Natural killer cell (primary cell): ENCODE measurements around the gene C5AR1. TPM values are rescaled to one million over a fixed set of nuclear protein-coding genes. Genes with fewer than 3 reads are reported as not detected.
"Not testable (repeated sequence)": the region's sequence is repeated elsewhere in the genome, so short reads cannot be mapped to it uniquely, and the experiment has no call there.

ENCODE experiments used
- ATAC-seq, 3 donors: fragments of 150-1000 bp in 2 of 3; fragments of 200-7000 bp in 1 of 3; cut with Tn5 transposase; 1 replicate in 1 of 3; 2 replicates in 2 of 3; pipeline ENCODE4 v1.10.0; 2021; ENCODE audit warnings: mild to moderate bottlenecking in 2 of 3, moderate library complexity in 2 of 3
- DNase-seq, 2 donors: peaks; one replicate each; pipeline versions ENCODE4 v3.0.0 to v3.0.0-alpha.2; 2013 to 2021; ENCODE audit warnings: mixed read lengths in 1 of 2
- H3K27ac ChIP-seq: one replicate; pipeline ENCODE4 v1.5.1; 2013; ENCODE audit warnings: mild to moderate bottlenecking, low read length
- H3K27me3 ChIP-seq: one replicate; pipeline ENCODE4 v1.6.1; 2013; ENCODE audit warnings: low read length; ENCODE audit not compliant: control insufficient read depth, insufficient read depth
- H3K36me3 ChIP-seq: one replicate; pipeline ENCODE4 v1.6.1; 2013; ENCODE audit warnings: low read length; ENCODE audit not compliant: control insufficient read depth, insufficient read depth
- H3K4me1 ChIP-seq: one replicate; pipeline ENCODE4 v1.6.1; 2013; ENCODE audit warnings: low read length; ENCODE audit not compliant: control insufficient read depth, insufficient read depth
- H3K4me3 ChIP-seq: one replicate; pipeline ENCODE4 v1.5.1; 2013; ENCODE audit warnings: low read length
- H3K9me3 ChIP-seq: one replicate; pipeline ENCODE4 v1.6.1; 2013; ENCODE audit warnings: low read length; ENCODE audit not compliant: control insufficient read depth, insufficient read depth
- H3K27ac Mint-ChIP-seq, 2 donors: one replicate each; pipeline ENCODE4 v1.8.0; 2022; ENCODE audit warnings: mild to moderate bottlenecking in 2 of 2, mixed read lengths in 2 of 2, moderate library complexity in 1 of 2
- H3K27me3 Mint-ChIP-seq, 2 donors: one replicate each; pipeline ENCODE4 v1.8.0; 2022; ENCODE audit warnings: low read depth in 2 of 2, mixed read lengths in 2 of 2
- H3K36me3 Mint-ChIP-seq: one replicate; pipeline ENCODE4 v1.8.0; 2022; ENCODE audit warnings: mixed read lengths
- H3K4me1 Mint-ChIP-seq, 2 donors: one replicate each; pipeline ENCODE4 v1.8.0; 2022; ENCODE audit warnings: mixed read lengths in 2 of 2
- H3K4me3 Mint-ChIP-seq: one replicate; pipeline ENCODE4 v1.8.0; 2022; ENCODE audit warnings: mild to moderate bottlenecking, moderate library complexity, mixed read lengths
- H3K9me3 Mint-ChIP-seq, 2 donors: one replicate each; pipeline ENCODE4 v1.8.0; 2022; ENCODE audit warnings: mixed read lengths in 2 of 2
- CTCF ChIP-seq: fragments of 200-600 bp; IDR thresholded peaks from one replicate; pipeline ENCODE4 v1.8.0; 2022; ENCODE audit warnings: antibody characterized with exemption
- WGBS: methylation state at CpG from one replicate; pipeline ENCODE4 v1.1.7; 2013; ENCODE audit warnings: missing lambda C conversion rate; ENCODE audit not compliant: insufficient coverage; 5-methylcytosine and 5-hydroxymethylcytosine counted together
- intact Hi-C: fragments of 100-400 bp; cut with micrococcal nuclease; formaldehyde crosslinking; loops from one replicate; pipeline ENCODE4 v1.14.2; 2022
- total RNA-seq, 4 donors: library from RNA; stranded (reverse); fragments of 120-200 nt in 1 of 4; gene quantifications; one replicate each; pipeline versions ENCODE4 v1.2.3 to v1.2.4, GENCODE V29; 2013 to 2022

Gene C5AR1
- total RNA-seq, result 10 to 100 TPM; 11.4 to 42.7 (median 28.7) TPM
- 2.5 TPM for total RNA-seq (2013)

- TF ChIP-seq CTCF, result no peak
- no peaks in the 10 kb centered on the region for H3K36me3 Mint-ChIP-seq
- no peak within 1 kb of the TSS for H3K27ac Mint-ChIP-seq
- Histone ChIP-seq H3K4me3 (no peak within 1 kb of the TSS), H3K9me3 (no peaks in the 10 kb centered on the region), H3K27ac (no peak within 1 kb of the TSS), H3K36me3 (no peaks in the 10 kb centered on the region), H3K27me3 (no peaks in the 10 kb centered on the region), H3K4me1 (peaks cover 8% of the 10 kb centered on the region)
- intact Hi-C loops, result no loop called here
- H3K4me3 Mint-ChIP-seq, result no peak within 1 kb of the TSS
- H3K4me1 Mint-ChIP-seq, result peaks cover 0 to 6% of the 10 kb centered on the region in 2 donors
- 23% methylated on average over 12 of the region's 12 CpGs for WGBS
- DNase-seq (no peak), ATAC-seq (peak in 2 of 3 donors; percentile 39 to 76)
- peaks cover 19 to 37% of the 10 kb centered on the region in 2 donors for H3K27me3 Mint-ChIP-seq
- H3K9me3 Mint-ChIP-seq, result no peaks in the 10 kb centered on the region
Measured at GRCh38 chr19:47309608-47310007, at the start of gene C5AR1. Gene C5AR1, plus strand, starts transcription at chr19:47309861. Its CDS starts 35 bp downstream, at chr19:47309896.

- Histone ChIP-seq H3K4me3 (no peak overlapping the region), H3K4me1 (peaks cover 43% of the 10 kb centered on the region), H3K27me3 (no peaks in the 10 kb centered on the region), H3K27ac (no peak overlapping the region), H3K36me3 (peaks cover 36% of the 10 kb centered on the region), H3K9me3 (no peaks in the 10 kb centered on the region)
- no peak for ATAC-seq
- peaks cover 46 to 49% of the 10 kb centered on the region in 2 donors for H3K4me1 Mint-ChIP-seq
- no peaks in the 10 kb centered on the region for H3K36me3 Mint-ChIP-seq
- H3K9me3 Mint-ChIP-seq, result no peaks in the 10 kb centered on the region
- DNase-seq, result no peak
- intact Hi-C loops, result no loop called here
- no peak overlapping the region for H3K4me3 Mint-ChIP-seq
- peak overlapping the region in 1 of 2 donors; percentile 8 for H3K27ac Mint-ChIP-seq
- no peak for TF ChIP-seq CTCF
- no peaks in the 10 kb centered on the region for H3K27me3 Mint-ChIP-seq
- 97% methylated on average over 17 of the region's 17 CpGs for WGBS
Measured at GRCh38 chr19:47260476-47260875, 49.2 kb upstream of the C5AR1 start.

DNA sequence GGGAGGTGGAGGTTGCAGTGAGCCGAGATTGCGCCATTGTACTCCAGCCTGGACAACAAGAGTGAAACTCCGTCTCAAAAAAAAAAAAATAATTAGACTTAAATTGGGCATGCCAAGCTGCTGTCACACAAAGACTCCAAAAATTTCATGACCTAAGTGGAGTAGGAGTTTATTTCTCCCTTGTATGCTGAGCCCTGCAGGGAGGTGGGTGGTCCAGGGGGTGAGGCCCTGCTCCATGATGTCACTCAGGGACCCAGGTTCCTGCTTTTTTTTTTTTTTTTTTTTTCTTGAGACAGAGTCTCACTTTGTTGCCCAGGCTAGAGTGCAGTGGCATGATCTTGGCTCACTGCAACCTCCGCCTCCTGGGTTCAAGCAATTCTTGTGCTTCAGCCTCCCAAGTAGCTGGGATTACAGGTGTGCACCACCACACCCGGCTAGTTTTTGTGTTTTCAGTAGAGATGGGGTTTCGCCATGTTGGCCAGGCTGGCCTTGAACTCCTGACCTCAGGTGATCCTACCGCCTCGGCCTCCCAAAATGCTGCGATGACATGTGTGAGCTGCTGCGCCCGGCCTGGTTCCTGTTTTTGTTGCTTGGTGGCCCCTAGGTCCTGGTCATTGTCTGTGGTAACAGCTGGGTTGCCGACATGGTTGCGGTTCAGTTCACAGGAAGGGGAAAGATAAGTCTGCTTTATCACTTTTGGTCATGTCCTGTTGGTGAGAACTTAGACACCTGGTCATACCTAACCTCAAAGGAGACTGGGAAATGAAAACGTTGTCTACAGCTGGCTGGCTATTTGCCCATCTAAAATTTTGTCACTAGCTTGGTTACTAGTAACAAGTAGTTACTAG, 47.5 kb upstream of the C5AR1 start:
- H3K36me3 Mint-ChIP-seq, H3K4me3 Mint-ChIP-seq, H3K9me3 Mint-ChIP-seq, H3K9me3 ChIP-seq, H3K27me3 Mint-ChIP-seq, intact Hi-C loops, H3K27me3 ChIP-seq, DNase-seq, H3K27ac ChIP-seq, H3K4me3 ChIP-seq: not testable (repeated sequence)
- peaks cover 41% of the 10 kb centered on the region for H3K36me3 ChIP-seq
- peaks cover 37% of the 10 kb centered on the region in 2 donors for H3K4me1 Mint-ChIP-seq
- peak overlapping the region; percentile 29 to 78 for H3K27ac Mint-ChIP-seq
- WGBS, result 51% methylated on average over 11 of the region's 14 CpGs
- peaks cover 34% of the 10 kb centered on the region for H3K4me1 ChIP-seq
- ATAC-seq, result peak; percentile 52 to 91 (median 68)

GRCh38 chr19:47264629-47265028, 45.0 kb upstream of the C5AR1 start:
- peaks cover 14% of the 10 kb centered on the region in 2 donors for H3K4me1 Mint-ChIP-seq
- no peak overlapping the region for H3K27ac ChIP-seq
- no peak overlapping the region for H3K4me3 Mint-ChIP-seq
- H3K27ac Mint-ChIP-seq, result no peak overlapping the region
- DNase-seq, result no peak
- H3K4me3 ChIP-seq, result no peak overlapping the region
- WGBS, result 97% methylated on average over 30 of the region's 30 CpGs
- H3K27me3 ChIP-seq, result no peaks in the 10 kb centered on the region
- intact Hi-C loops, result no loop called here
- peaks cover 37% of the 10 kb centered on the region for H3K36me3 ChIP-seq
- H3K36me3 Mint-ChIP-seq, result no peaks in the 10 kb centered on the region
- no peaks in the 10 kb centered on the region for H3K9me3 ChIP-seq
- ATAC-seq, result no peak
- H3K27me3 Mint-ChIP-seq, result no peaks in the 10 kb centered on the region
- no peak for TF ChIP-seq CTCF
- peaks cover 20% of the 10 kb centered on the region for H3K4me1 ChIP-seq
- no peaks in the 10 kb centered on the region for H3K9me3 Mint-ChIP-seq
